OCI-LY1 (cell line): ENCODE measurements around the gene TAS1R3.

Experiments used
- H2AFZ ChIP-seq: fragments of 200-600 bp; sonication (generic), shearing (Covaris generic); 2 replicates; pipeline ENCODE4 v1.6.0; 2014; ENCODE audit warnings: antibody characterized with exemption, mild to moderate bottlenecking, low read length
- H3F3A ChIP-seq: fragments of 200-600 bp; sonication (generic), shearing (Covaris generic); 2 replicates; pipeline ENCODE4 v1.6.0; 2014; ENCODE audit warnings: mild to moderate bottlenecking, antibody characterized with exemption, low read length, moderate library complexity; ENCODE audit not compliant: insufficient read depth
- H3K27ac ChIP-seq: fragments of 200-600 bp; sonication (generic); 2 replicates; pipeline ENCODE4 v1.5.1; 2014; ENCODE audit warnings: low read length, mixed run types, mild to moderate bottlenecking, low read depth; ENCODE audit not compliant: poor library complexity, severe bottlenecking
- H3K27me3 ChIP-seq: fragments of 200-600 bp; sonication (generic); 2 replicates; pipeline ENCODE4 v1.6.0; 2014; ENCODE audit warnings: antibody characterized with exemption, mild to moderate bottlenecking, low read length, moderate library complexity; ENCODE audit not compliant: insufficient read depth
- H3K36me3 ChIP-seq: fragments of 200-600 bp; sonication (generic); 2 replicates; pipeline ENCODE4 v1.6.1; 2014; ENCODE audit warnings: mild to moderate bottlenecking, antibody characterized with exemption, low read length, moderate library complexity, mixed read lengths; ENCODE audit not compliant: insufficient read depth
- H3K4me1 ChIP-seq: fragments of 200-600 bp; sonication (generic); 2 replicates; pipeline ENCODE4 v1.5.1; 2014; ENCODE audit warnings: mild to moderate bottlenecking, low read length, moderate library complexity; ENCODE audit not compliant: insufficient read depth, severe bottlenecking
- H3K4me2 ChIP-seq: fragments of 200-600 bp; sonication (generic), shearing (Covaris generic); 2 replicates; pipeline ENCODE4 v1.6.1; 2014; ENCODE audit warnings: low read length
- H3K4me3 ChIP-seq: fragments of 200-600 bp; sonication (generic); 2 replicates; pipeline ENCODE4 v1.5.1; 2014; ENCODE audit warnings: low read length, low read depth, mild to moderate bottlenecking, mixed read lengths; ENCODE audit not compliant: poor library complexity, severe bottlenecking
- H3K79me2 ChIP-seq: fragments of 200-600 bp; shearing (Covaris generic); 2 replicates; pipeline ENCODE4 v1.6.1; 2016; ENCODE audit warnings: mixed run types, low read length, mixed read lengths; ENCODE audit not compliant: insufficient read depth
- H3K9ac ChIP-seq: fragments of 200-600 bp; sonication (generic), shearing (Covaris generic); 2 replicates; pipeline ENCODE4 v1.6.1; 2014; ENCODE audit warnings: mild to moderate bottlenecking, low read length, mixed read lengths
- H3K9me2 ChIP-seq: fragments of 200-600 bp; sonication (generic), shearing (Covaris generic); 2 replicates; pipeline ENCODE4 v1.6.1; 2014; ENCODE audit warnings: low read depth, mild to moderate bottlenecking, low read length, mixed read lengths
- H3K9me3 ChIP-seq: fragments of 200-600 bp; shearing (Covaris generic); 2 replicates; pipeline ENCODE4 v1.6.1; 2014; ENCODE audit warnings: low read length, mixed read lengths
- H4K20me1 ChIP-seq: fragments of 200-600 bp; sonication (generic), shearing (Covaris generic); 2 replicates; pipeline ENCODE4 v1.6.0; 2016; ENCODE audit warnings: mild to moderate bottlenecking, low read length; ENCODE audit not compliant: insufficient read depth
- CTCF ChIP-seq: fragments of 200-600 bp; sonication (generic), shearing (Covaris generic); IDR thresholded peaks from 2 replicates; pipeline ENCODE4 v1.5.1; 2017; ENCODE audit warnings: mild to moderate bottlenecking, antibody characterized with exemption, low read length, moderate library complexity, mixed read lengths
- EZH2 ChIP-seq: fragments of 200-600 bp; sonication (generic), shearing (Covaris generic); IDR thresholded peaks from 2 replicates; pipeline ENCODE4 v1.8.0; 2017; ENCODE audit warnings: borderline replicate concordance, mixed run types, mild to moderate bottlenecking, antibody characterized with exemption, low read length, moderate library complexity, mixed read lengths

The TAS1R3 gene

GRCh38 chr1:1283821-1284220 is 47.3 kb upstream of the TAS1R3 start:
- Histone ChIP-seq H2AFZ (no peak overlapping the region), H3K9me2 (no peaks in the 10 kb centered on the region), H3K4me1 (no peaks in the 10 kb centered on the region), H4K20me1 (no peaks in the 10 kb centered on the region), H3K4me3 (no peak overlapping the region), H3K4me2 (no peak overlapping the region), H3K9me3 (no peaks in the 10 kb centered on the region), H3K27me3 (no peaks in the 10 kb centered on the region; the same call in 1 of the 2 replicates), H3F3A (no peaks in the 10 kb centered on the region), H3K36me3 (no peaks in the 10 kb centered on the region), H3K79me2 (no peaks in the 10 kb centered on the region), H3K9ac (no peak overlapping the region), H3K27ac (no peak overlapping the region)
- TF ChIP-seq CTCF (no peak), EZH2 (no peak)

- TF ChIP-seq EZH2, result no peak
- no peak for TF ChIP-seq CTCF
- H4K20me1 ChIP-seq, result no peaks in the 10 kb centered on the region
- no peak overlapping the region for H2AFZ ChIP-seq
- H3K4me2 ChIP-seq, result no peak overlapping the region
- no peak overlapping the region for H3K27ac ChIP-seq
- no peaks in the 10 kb centered on the region for H3F3A ChIP-seq
- H3K4me3 ChIP-seq, result no peak overlapping the region
- no peaks in the 10 kb centered on the region for H3K9me2 ChIP-seq
- H3K27me3 ChIP-seq, result no peaks in the 10 kb centered on the region; the same call in 1 of the 2 replicates
- no peaks in the 10 kb centered on the region for H3K9me3 ChIP-seq
- no peaks in the 10 kb centered on the region for H3K79me2 ChIP-seq
- H3K4me1 ChIP-seq, result no peaks in the 10 kb centered on the region
- no peaks in the 10 kb centered on the region for H3K36me3 ChIP-seq
- no peak overlapping the region for H3K9ac ChIP-seq
Measured at GRCh38 chr1:1284221-1285101, 46.6 kb upstream of the TAS1R3 start.

- Histone ChIP-seq H3K27me3 (no peaks in the 10 kb centered on the region; the same call in 1 of the 2 replicates), H3K36me3 (no peaks in the 10 kb centered on the region), H3K27ac (no peak overlapping the region), H3F3A (no peaks in the 10 kb centered on the region), H4K20me1 (no peaks in the 10 kb centered on the region), H3K4me2 (no peak overlapping the region), H2AFZ (no peak overlapping the region), H3K9ac (no peak overlapping the region), H3K4me3 (no peak overlapping the region), H3K9me3 (no peaks in the 10 kb centered on the region), H3K79me2 (no peaks in the 10 kb centered on the region), H3K9me2 (no peaks in the 10 kb centered on the region), H3K4me1 (no peaks in the 10 kb centered on the region)
- no peak for TF ChIP-seq CTCF
- no peak for TF ChIP-seq EZH2
Measured at GRCh38 chr1:1285102-1285571, 45.9 kb upstream of the TAS1R3 start.
